Immature natural killer cell (primary cell): ENCODE measurements around the gene UBE2Z. TPM values are rescaled to one million over a fixed set of nuclear protein-coding genes. Genes with fewer than 3 reads are reported as not detected.

Experiments
- DNase-seq, 3 donors: peaks; one replicate each; pipeline ENCODE4 v3.0.0; 2022; ENCODE audit warnings: mixed read lengths in 1 of 3
- H3K27ac Mint-ChIP-seq, 6 donors: one replicate each; pipeline ENCODE4 v1.8.0; 2020; ENCODE audit warnings: mixed read lengths in 6 of 6, mild to moderate bottlenecking in 5 of 6, inconsistent platforms in 4 of 6, moderate library complexity in 3 of 6
- H3K27me3 Mint-ChIP-seq, 3 donors: one replicate each; pipeline ENCODE4 v1.8.0; 2020 to 2021; ENCODE audit warnings: low read depth in 3 of 3, mild to moderate bottlenecking in 3 of 3, mixed read lengths in 3 of 3, moderate library complexity in 3 of 3, inconsistent platforms in 1 of 3
- H3K36me3 Mint-ChIP-seq, 3 donors: one replicate each; pipeline ENCODE4 v1.8.0; 2020; ENCODE audit warnings: mixed read lengths in 3 of 3, inconsistent platforms in 2 of 3, mild to moderate bottlenecking in 2 of 3
- H3K4me1 Mint-ChIP-seq, 2 donors: one replicate each; pipeline ENCODE4 v1.8.0; 2020; ENCODE audit warnings: inconsistent platforms in 2 of 2, mild to moderate bottlenecking in 2 of 2, mixed read lengths in 2 of 2, moderate library complexity in 1 of 2
- H3K4me3 Mint-ChIP-seq, 5 donors: one replicate each; pipeline ENCODE4 v1.8.0; 2020; ENCODE audit warnings: mild to moderate bottlenecking in 5 of 5, mixed read lengths in 5 of 5, inconsistent platforms in 3 of 5, moderate library complexity in 3 of 5
- H3K9me3 Mint-ChIP-seq, 6 donors: one replicate each; pipeline ENCODE4 v1.8.0; 2020; ENCODE audit warnings: mild to moderate bottlenecking in 6 of 6, mixed read lengths in 6 of 6, inconsistent platforms in 4 of 6, moderate library complexity in 3 of 6
- polyA plus RNA-seq, 3 donors: library from polyadenylated mRNA; unstranded; fragments of 300-500 nt; fragmentation: Illumina TruSeq; gene quantifications; one replicate each; pipeline ENCODE4 v1.2.3, GENCODE V29; 2021

Gene UBE2Z
- polyA plus RNA-seq, 3 donors from 2014 or later = 62.4 to 84.3 (median 65.3) TPM

DNA sequence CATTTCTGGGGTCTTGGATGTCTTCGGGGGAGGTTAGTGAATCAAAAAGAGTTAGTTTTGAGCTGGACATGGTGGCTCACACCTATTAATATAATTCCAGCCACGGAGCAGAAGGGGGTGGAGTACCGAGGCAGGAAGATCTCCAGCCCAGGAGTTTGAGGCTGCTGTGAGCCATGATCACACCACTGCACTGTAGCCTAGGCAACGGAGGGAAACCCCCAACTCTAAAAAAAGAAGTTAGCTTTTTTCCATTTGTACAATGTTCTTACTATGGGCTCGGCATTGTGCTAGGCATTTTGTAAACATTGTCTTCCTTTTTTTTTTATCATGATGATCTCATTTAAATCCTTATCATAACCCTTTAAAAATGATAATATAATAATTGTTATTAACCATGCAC lies 44.7 kb downstream of the UBE2Z start:
- Mint-ChIP-seq H3K4me3 (no peak overlapping the region), H3K27me3 (peaks cover 2 to 13% (median 4%) of the 10 kb centered on the region in 3 donors), H3K4me1 (peaks cover 7 to 9% of the 10 kb centered on the region in 2 donors), H3K27ac (no peak overlapping the region), H3K36me3 (peaks cover 0 to 1% (median 0%) of the 10 kb centered on the region in 3 donors), H3K9me3 (peaks cover 0 to under 1% (median 0%) of the 10 kb centered on the region in 6 donors)
- no peak for DNase-seq

DNA sequence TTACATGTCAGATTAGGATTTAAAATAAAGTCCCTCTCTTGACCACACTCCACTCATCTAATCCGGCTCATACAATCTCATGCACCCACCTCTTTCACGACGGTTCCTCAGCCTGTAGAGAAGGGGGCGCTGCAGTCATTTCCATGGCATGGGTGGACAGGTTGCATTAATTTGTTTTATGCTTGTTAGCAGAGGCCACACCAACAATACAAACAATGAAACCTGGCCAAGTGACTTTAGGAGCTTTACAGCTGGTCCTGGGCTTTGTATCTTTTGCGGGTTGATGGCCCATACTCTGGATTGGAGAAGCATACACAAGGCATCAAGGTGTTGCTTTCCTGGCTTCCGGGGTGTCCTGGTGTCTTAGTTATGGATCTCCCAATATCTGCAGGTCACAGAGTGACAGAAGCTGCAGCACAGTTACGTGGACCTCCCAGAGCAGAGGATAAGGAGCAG lies 46.1 kb downstream of the UBE2Z start:
- Mint-ChIP-seq H3K9me3 (no peaks in the 10 kb centered on the region), H3K27me3 (peaks cover 2 to 11% (median 6%) of the 10 kb centered on the region in 3 donors), H3K36me3 (peaks cover 0 to 3% (median 0%) of the 10 kb centered on the region in 3 donors), H3K4me1 (peaks cover 7 to 9% of the 10 kb centered on the region in 2 donors), H3K4me3 (no peak overlapping the region), H3K27ac (no peak overlapping the region)
- no peak for DNase-seq

DNA sequence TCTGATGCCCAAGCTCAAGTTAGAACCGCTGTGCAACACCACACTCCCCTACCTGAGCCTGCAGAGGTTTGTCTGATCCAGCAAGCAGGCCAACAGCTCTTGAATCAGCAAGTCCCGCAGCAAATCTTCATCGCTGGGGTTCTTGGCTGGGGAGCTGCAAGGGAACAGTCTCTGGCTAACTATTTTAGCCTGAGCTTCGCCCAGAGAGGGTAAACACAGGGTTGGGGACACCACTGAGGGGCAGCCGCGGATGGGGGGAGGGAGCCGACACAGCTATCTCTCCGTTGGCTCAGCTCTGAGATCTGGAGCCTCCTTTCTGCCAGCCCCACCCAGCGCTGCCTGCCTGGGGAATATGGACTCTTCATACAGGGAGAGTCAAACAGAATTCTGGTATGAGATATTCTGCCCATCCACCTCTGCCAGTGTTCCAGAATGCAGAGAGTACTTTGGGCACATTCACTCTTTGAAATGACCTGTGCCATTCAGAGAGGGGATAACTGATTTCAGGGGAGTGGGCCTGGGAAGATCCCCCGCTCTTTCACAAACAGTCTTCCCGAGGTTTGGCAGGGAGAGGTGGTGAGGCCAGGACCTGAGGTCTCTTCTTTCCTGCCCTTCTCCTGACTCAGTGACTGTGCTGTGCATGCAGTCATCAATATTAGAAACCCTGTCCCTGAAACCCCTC lies 52.8 kb downstream of the UBE2Z start:
- Mint-ChIP-seq H3K36me3 (peaks cover 0 to 8% (median 0%) of the 10 kb centered on the region in 3 donors), H3K9me3 (no peaks in the 10 kb centered on the region), H3K27ac (no peak overlapping the region), H3K4me3 (no peak overlapping the region), H3K27me3 (peaks cover 1 to 12% (median 5%) of the 10 kb centered on the region in 3 donors), H3K4me1 (peaks cover 7 to 9% of the 10 kb centered on the region in 2 donors)
- no peak for DNase-seq

DNA sequence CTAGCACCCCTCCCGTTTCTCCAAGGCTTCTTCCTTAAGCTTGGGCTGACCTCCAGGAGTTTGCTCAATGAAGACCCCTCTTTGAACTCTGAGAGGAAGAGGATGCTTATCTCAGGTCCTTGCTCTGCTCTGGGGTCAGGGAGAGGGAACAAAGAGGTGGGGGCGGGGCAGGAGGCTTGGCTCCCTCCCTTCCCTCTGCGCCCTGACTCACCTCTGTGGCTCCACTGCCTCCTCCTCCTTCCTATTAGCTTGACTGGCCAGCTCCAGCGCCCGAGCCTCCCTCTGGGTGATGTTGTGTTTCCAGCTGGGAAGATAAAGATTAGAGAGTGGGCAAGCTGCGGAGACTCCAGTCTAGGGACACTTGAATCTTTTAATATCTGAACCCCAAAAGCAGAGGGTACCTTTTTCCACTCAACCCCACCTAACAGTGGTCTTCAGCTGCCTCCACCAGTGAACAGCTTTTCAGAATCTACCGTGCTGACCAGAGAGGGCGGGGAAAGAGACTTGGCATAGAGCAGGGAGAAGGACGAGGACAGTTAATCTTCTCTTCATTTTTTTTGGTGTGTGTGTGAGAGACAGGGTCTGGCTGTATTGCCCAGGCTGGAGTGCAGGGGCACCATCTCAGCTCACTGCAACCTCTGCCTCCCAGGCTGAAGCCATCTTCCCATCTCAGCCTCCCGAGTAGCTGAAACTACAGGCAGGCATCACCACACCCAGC lies 53.5 kb downstream of the UBE2Z start:
- Mint-ChIP-seq H3K4me3 (no peak overlapping the region), H3K27me3 (peaks cover 1 to 11% (median 5%) of the 10 kb centered on the region in 3 donors), H3K27ac (no peak overlapping the region), H3K9me3 (no peaks in the 10 kb centered on the region), H3K36me3 (peaks cover 0 to 8% (median 0%) of the 10 kb centered on the region in 3 donors), H3K4me1 (peaks cover 3 to 5% of the 10 kb centered on the region in 2 donors)
- DNase-seq = no peak

DNA sequence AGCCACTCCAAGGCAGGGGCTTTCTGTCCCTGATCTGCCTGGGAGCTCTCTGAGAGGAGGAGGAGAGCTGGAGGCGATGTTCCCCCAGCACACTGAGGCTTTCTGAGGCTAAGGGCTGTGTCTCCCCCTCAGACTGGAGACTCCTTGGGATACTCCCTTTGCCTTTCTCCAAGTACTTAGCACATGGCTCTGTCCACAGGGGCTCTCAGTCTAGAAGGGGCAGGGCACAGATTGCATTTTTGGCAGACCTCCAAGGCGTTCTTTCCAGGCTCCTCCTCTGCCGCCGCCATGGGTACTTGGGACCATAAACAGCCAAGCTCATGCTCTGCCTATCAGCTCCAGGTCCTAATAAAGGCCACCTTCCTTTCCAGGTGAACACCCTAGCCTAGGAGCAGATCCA lies 62.0 kb downstream of the UBE2Z start:
- Mint-ChIP-seq H3K27ac (no peak overlapping the region), H3K4me1 (no peaks in the 10 kb centered on the region), H3K9me3 (no peaks in the 10 kb centered on the region), H3K4me3 (no peak overlapping the region), H3K27me3 (peaks cover 10 to 17% (median 16%) of the 10 kb centered on the region in 3 donors), H3K36me3 (peaks cover 0 to 4% (median 0%) of the 10 kb centered on the region in 3 donors)
- no peak for DNase-seq

DNA sequence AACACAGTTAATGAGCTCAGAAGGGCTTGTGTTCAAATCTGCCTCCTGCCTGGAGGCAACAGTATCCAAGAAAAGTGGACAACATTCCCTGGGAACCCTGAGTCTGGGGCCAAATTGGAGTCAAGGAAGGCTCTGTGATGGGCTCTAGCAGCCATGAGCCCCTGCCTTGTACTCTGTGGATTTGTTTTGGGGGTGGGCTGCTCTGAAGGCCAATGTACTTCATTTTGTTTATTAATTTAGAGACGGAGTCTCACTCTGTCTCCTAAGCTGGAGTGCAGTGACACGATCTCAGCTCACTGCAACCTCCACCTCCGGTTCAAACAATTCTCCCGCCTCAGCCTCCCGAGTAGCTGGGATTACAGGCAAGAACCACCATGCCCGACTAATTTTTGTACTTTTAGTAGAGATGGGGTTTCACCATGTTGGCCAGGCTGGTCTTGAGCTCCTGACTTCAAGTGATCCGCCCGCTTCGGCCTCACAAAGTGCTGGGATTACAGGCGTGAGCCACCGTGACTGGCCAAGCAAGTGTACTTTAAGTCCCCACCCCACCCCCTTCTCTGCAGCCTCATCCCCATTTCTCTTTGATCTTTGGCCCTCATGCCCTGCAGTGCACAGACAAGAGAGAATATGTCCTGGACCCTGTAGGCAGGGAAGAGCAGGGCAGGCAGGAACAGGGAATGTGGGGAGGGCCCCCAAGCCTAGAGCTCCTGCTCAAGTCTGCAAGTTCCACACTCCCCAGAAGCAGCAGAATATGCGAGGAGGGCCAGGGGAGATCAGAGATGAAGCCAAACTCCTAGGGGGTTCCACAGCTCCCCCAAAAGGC lies 62.9 kb downstream of the UBE2Z start:
- H3K9me3 Mint-ChIP-seq = no peaks in the 10 kb centered on the region
- DNase-seq = no peak
- no peak overlapping the region for H3K27ac Mint-ChIP-seq
- no peaks in the 10 kb centered on the region for H3K36me3 Mint-ChIP-seq
- no peaks in the 10 kb centered on the region for H3K4me1 Mint-ChIP-seq
- peaks cover 10 to 16% (median 14%) of the 10 kb centered on the region in 3 donors for H3K27me3 Mint-ChIP-seq
- no peak overlapping the region for H3K4me3 Mint-ChIP-seq

DNA sequence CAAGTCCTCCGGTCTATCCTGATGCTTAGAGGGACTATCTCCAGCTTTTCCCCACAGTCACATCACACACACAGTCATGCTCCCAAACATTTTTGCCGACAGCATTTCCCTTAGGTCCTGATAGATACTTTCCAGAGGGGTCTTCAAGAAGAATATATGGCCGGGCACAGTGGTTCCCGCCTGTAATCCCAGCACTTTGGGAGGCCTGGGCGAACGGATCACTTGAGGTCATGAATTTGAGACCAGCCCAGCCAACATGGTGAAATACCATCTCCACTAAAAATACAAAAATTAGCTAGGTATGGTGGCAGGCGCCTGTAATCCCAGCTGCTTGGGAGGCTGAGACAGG lies 64.5 kb downstream of the UBE2Z start:
- DNase-seq = no peak
- H3K27ac Mint-ChIP-seq = no peak overlapping the region
- H3K4me3 Mint-ChIP-seq = no peak overlapping the region
- no peaks in the 10 kb centered on the region for H3K9me3 Mint-ChIP-seq
- peaks cover 10 to 15% (median 14%) of the 10 kb centered on the region in 3 donors for H3K27me3 Mint-ChIP-seq
- no peaks in the 10 kb centered on the region for H3K36me3 Mint-ChIP-seq
- H3K4me1 Mint-ChIP-seq = no peaks in the 10 kb centered on the region

DNA sequence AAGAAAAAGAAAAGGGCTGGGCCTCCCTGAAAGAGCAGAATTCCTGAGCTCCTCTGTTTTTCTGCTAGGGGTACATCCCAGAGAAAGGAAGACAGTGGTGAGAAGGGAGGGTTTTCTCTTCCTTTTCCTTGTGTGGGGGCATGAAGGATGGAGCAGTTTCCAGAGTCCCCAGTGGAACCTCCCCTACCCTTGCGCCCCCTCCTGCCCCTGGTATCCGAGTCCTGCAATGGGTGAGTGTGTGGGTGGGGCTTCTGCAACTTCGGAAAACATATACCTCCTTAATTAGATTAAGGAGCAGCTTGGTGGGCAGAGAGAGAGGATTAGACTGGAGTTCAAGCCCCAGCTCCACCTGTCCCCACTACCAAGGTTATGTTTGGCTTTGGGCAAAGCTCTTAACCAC lies 65.6 kb downstream of the UBE2Z start:
- Mint-ChIP-seq H3K27me3 (peaks cover 7 to 12% (median 8%) of the 10 kb centered on the region in 3 donors), H3K4me3 (no peak overlapping the region), H3K4me1 (no peaks in the 10 kb centered on the region), H3K9me3 (no peaks in the 10 kb centered on the region), H3K36me3 (no peaks in the 10 kb centered on the region), H3K27ac (no peak overlapping the region)
- no peak for DNase-seq

Other genes with a start within 250 kb of the UBE2Z start
- gene PRAC1, start 185.9 kb upstream of the UBE2Z start, polyA plus RNA-seq = not detected
- not detected for gene PRAC2, start 185.2 kb upstream of the UBE2Z start, polyA plus RNA-seq
- not detected for gene HOXB13, start 179.7 kb upstream of the UBE2Z start, polyA plus RNA-seq
- not detected for gene TTLL6, start 91.2 kb upstream of the UBE2Z start, polyA plus RNA-seq
- gene CALCOCO2, start 77.4 kb upstream of the UBE2Z start, polyA plus RNA-seq = 100 to 1,000 TPM; 164 to 267 (median 199) TPM
- 100 to 1,000 TPM; 136 to 179 (median 160) TPM for gene ATP5MC1, start 15.6 kb upstream of the UBE2Z start, polyA plus RNA-seq
- 100 to 1,000 TPM; 143 to 170 (median 148) TPM for gene SNF8, start 36.4 kb downstream of the UBE2Z start, polyA plus RNA-seq
- not detected for gene GIP, start 60.2 kb downstream of the UBE2Z start, polyA plus RNA-seq
- gene IGF2BP1, start 89.0 kb downstream of the UBE2Z start, polyA plus RNA-seq = not detected
- gene B4GALNT2, start 224.4 kb downstream of the UBE2Z start, polyA plus RNA-seq = not detected